Measurements from ENCODE around the gene ARHGAP10.

- TF ChIP-seq, protein P1, sequence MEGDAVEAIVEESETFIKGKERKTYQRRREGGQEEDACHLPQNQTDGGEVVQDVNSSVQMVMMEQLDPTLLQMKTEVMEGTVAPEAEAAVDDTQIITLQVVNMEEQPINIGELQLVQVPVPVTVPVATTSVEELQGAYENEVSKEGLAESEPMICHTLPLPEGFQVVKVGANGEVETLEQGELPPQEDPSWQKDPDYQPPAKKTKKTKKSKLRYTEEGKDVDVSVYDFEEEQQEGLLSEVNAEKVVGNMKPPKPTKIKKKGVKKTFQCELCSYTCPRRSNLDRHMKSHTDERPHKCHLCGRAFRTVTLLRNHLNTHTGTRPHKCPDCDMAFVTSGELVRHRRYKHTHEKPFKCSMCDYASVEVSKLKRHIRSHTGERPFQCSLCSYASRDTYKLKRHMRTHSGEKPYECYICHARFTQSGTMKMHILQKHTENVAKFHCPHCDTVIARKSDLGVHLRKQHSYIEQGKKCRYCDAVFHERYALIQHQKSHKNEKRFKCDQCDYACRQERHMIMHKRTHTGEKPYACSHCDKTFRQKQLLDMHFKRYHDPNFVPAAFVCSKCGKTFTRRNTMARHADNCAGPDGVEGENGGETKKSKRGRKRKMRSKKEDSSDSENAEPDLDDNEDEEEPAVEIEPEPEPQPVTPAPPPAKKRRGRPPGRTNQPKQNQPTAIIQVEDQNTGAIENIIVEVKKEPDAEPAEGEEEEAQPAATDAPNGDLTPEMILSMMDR (conservative IDR thresholded peaks at IDR 0.05; ENCODE audit: low read length), result no peak
- no peak for TF ChIP-seq EZH2phosphoT487 (IDR thresholded peaks at IDR 0.05; ENCODE audit: borderline replicate concordance, low read depth, low read length)
These were observed 130.3 kb downstream of the ARHGAP10 start for GRCh38 chr4:147862043-147862692.
